GM19099 (cell line): Measurements from ENCODE around the gene OR3A2.

Experiments used
- POLR2A ChIP-seq: IDR thresholded peaks from 3 replicates; pipeline ENCODE4 v1.6.1; 2011; ENCODE audit warnings: low read depth; ENCODE audit not compliant: insufficient read length; ENCODE audit errors: extremely low read depth

Gene OR3A2

GRCh38 chr17:3385869-3386816, at the start of gene OR3A2:
OR3A2 (minus strand) TSS chr17:3386308.
- no peak for TF ChIP-seq POLR2A

GRCh38 chr17:3433741-3434140, 47.6 kb upstream of the OR3A2 start, which contains the start of gene OR1E2:
OR1E2 (minus strand) TSS chr17:3433841; CDS start chr17:3433841, 0 bp downstream.
- TF ChIP-seq POLR2A: no peak

DNA sequence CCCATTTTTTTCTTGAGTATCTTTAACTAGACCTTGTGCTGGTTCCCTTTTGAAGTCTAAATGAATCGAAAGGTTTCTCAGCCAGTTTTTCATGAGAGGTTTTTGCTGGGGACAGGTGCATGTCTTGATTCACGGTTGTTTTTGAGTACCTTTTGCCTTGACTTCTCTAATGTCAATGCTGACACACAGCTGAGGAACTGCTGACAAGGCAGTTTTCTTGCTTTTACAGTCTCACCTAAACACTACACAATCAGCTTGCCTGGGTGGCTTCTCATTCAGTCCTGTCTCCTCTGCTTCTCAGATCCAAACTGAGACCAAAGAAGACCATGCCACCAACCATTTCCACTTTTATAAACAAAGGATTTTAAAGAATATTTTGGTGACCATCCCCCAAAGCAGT, 32.1 kb upstream of the OR3A2 start:
- TF ChIP-seq POLR2A: no peak

DNA sequence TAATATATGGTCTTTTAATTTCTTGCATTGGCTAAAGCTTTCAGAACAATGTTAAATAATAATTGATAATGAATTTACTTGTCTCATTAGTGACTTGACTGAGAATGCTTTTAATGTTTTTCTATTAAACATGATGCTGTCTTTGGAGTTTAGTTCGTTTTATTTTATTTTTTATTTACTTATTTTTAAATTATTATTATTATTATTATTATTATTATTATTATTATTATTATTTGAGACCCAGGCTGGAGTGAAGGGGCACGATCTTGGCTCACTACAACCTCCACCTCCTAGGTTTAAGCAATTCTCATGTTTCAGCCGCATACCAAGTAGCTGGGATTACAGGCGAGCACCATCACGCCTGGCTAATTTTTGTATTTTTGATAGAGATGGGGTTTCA, 29.5 kb upstream of the OR3A2 start:
- no peak for TF ChIP-seq POLR2A

DNA sequence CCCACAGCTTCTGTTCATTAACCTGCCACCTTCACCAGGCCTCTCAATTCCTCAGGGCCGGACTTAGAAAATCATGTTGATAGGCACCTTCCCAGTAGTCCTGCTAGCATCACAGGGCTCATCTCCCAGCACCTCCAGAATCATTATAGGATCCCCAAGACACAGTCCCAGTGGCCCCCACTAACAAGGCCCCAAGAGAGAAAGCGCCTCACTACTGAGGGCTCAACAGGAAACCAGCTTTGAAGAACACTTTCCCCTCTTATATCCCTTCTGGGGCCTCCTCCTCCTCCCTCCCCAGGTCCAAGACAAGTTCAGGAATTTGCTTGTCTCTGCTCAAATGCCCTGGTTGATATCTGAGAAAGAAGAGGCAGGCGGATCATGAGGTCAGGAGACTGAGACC, 25.0 kb upstream of the OR3A2 start, which contains the start of gene OR3A3:
Gene OR3A3, plus strand, starts transcription at position 301 of the 400 bp plus-strand sequence.
- no peak for TF ChIP-seq POLR2A

DNA sequence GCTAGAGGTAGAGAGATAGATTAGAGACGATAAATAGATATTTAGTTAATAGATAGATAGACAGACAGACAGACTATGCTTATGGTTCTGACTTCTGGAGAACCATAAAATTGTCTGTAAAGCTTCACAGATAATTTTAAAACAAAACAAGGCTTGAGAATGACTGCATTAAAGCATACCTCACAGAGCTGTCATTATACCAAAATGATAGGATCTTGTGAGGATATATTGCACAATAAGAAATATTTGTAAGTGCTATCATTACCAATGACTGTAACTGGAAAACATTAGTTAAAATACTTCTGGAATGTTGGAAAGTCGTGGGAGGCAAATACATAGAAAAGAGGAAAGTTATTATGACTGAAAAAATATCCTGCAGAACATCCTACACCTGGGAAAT, 15.7 kb upstream of the OR3A2 start:
- TF ChIP-seq POLR2A: no peak

GRCh38 chr17:3400055-3400454, 13.9 kb upstream of the OR3A2 start:
- no peak for TF ChIP-seq POLR2A

GRCh38 chr17:3398310-3398709, 12.2 kb upstream of the OR3A2 start, which contains the start of gene OR1E1:
OR1E1 (minus strand) TSS chr17:3398410; CDS start chr17:3398410, 0 bp downstream.
- no peak for TF ChIP-seq POLR2A

DNA sequence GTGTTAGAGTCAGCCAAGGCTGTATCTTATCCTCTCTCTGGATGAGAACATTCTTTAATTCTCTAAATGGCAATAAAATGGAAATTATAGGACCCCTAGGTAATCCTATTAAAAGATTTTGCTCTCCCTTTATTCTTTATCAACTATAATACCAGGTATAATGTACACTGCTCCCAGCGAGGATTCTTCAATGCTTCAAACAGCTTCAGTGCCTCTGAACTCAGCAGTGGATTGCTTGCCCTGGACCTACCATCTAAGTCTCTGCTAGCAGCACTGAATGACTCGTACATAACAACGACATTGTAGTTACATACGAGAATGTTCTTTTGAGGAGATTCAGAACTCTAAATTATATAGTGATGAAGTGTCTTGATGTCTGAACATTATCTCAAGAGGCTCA, 3.7 kb upstream of the OR3A2 start:
- no peak for TF ChIP-seq POLR2A

DNA sequence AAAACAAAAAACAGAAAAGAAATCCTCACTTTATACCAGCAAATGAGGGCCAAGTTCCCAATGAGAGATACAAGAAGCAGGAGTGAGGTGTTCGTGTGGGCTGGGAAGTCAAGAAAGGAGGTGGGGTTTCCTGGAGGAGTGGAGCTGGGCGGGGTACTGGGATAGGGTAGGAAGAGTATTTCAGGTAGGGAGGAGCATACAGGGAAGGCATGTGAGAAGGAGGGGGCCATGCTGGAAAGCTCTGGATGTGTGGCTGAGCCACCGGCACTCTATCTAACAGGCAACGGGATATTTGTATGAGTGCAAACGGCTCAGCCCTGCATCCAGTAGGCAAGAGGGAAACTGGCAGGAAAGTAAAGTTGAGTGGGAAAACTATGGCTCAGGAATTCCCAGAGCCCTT, 4.2 kb downstream of the OR3A2 start:
- no peak for TF ChIP-seq POLR2A

GRCh38 chr17:3378321-3378720, 7.8 kb downstream of the OR3A2 start:
- TF ChIP-seq POLR2A: no peak

DNA sequence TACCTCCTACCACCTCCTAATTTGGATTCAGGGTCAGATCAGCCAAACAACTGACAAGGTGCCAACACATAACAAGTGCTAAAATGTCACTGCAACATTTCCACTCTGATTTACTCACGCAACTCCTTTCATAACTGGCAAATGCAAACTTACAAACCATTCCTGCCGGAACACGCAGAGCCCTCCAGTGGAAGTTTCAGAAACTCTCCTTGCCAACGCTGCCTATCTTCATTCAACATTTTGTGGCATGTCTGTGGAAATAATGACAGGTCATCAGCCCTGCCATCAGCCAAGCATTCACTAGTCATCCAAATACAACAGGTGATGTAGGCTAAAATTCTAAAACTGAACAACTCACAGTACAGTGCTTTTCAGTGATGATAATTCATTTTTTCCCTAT, 50.2 kb downstream of the OR3A2 start:
- TF ChIP-seq POLR2A: no peak

- TF ChIP-seq POLR2A: no peak
Observed at GRCh38 chr17:3318336-3318735, 67.8 kb downstream of the OR3A2 start.

DNA sequence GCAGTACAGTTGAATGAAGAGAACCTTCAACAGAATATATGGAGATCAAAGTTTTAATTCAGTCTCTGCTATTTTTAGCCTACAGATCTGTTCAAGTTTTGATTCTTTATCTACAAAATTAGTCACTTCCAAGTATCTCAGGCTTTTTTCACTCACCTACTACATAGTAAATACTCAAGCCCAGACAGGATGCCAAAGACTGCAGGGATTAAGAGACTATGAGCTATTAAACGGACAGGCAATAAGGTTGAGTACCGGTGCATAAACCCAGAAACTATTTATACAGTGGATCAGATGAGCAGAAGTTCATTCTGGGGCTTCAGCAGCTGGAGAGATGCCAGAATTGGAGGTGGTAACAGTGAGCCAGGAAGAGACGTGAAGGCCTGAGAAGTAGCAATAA, 69.3 kb downstream of the OR3A2 start:
- TF ChIP-seq POLR2A: no peak

DNA sequence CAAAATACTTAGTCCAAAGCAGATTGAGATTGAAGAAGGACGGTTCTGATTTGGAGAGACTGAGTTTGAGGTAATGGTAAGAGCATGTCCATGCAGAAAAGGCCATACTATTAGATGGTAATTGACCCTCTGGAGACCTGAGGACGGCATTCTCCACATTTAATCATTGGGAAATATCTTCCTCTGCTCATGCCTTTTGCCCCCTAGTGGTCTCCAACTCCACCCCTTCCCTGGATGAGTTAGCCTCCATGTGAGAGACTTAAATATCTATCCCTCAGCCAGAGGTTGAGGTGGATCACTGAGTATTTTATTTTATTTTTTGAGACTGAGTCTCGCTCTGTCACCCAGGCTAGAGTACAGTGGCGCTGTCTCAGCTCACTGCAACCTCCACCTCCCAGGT, 77.5 kb downstream of the OR3A2 start:
- no peak for TF ChIP-seq POLR2A

- no peak for TF ChIP-seq POLR2A
Observed at GRCh38 chr17:3298260-3298659, 87.8 kb downstream of the OR3A2 start, which contains the start of gene OR3A1. OR3A1 (minus strand) TSS chr17:3298360; CDS start chr17:3292582, 5,778 bp downstream.
